K562 (cell line): Measurements from ENCODE around the gene ZNF296.

ENCODE experiments used
- CBFB ChIP-seq: sonication (generic); formaldehyde crosslinking; IDR thresholded peaks from 2 replicates; pipeline ENCODE4 v1.4.0; 2020; ENCODE audit warnings: mild to moderate bottlenecking, missing genetic modification reagents
- EP300 ChIP-seq: IDR thresholded peaks from 2 replicates; pipeline ENCODE4 v1.6.1; 2012; ENCODE audit warnings: low read length, improper control_type of control experiment
- FOXK1 ChIP-seq: sonication (generic); formaldehyde crosslinking; IDR thresholded peaks from 2 replicates; pipeline ENCODE4 v1.8.0; 2022; ENCODE audit warnings: missing genetic modification reagents, mild to moderate bottlenecking, borderline replicate concordance
- HDAC6 ChIP-seq: IDR thresholded peaks from 2 replicates; pipeline ENCODE4 v1.6.1; 2012; ENCODE audit warnings: low read depth, mild to moderate bottlenecking, control low read depth, inconsistent platforms, low read length, moderate library complexity
- NR2C1 ChIP-seq, 2 experiments: fragments of 450-650 bp; IDR thresholded peaks; 2 replicates each; pipeline ENCODE4 v1.6.1; 2017; ENCODE audit warnings: mild to moderate bottlenecking in 2 of 2, antibody characterized with exemption in 1 of 2, inconsistent platforms in 1 of 2, missing compliant biosample characterization in 1 of 2, missing genetic modification characterization in 1 of 2
- ZFP36 ChIP-seq: fragments of 150-350 bp; IDR thresholded peaks from 2 replicates; pipeline ENCODE4 v1.6.1; 2018; ENCODE audit warnings: low read length, low read depth; ENCODE audit not compliant: partially characterized antibody
- ZNF384 ChIP-seq: IDR thresholded peaks from 2 replicates; pipeline ENCODE4 v1.6.1; 2012; ENCODE audit warnings: low read depth, low read length, improper control_type of control experiment
- TF ChIP-seq, protein P1 (sequence below): fragments of 250-450 bp; sonication (Bioruptor Pico); IDR thresholded peaks from 2 replicates; pipeline ENCODE4 v1.8.0; 2021; ENCODE audit warnings: moderate library complexity, mild to moderate bottlenecking, inconsistent platforms
- TF ChIP-seq, protein P2 (sequence below), 3 experiments: IDR thresholded peaks in 2 of 3; conservative IDR thresholded peaks in 1 of 3; 2 replicates each; pipeline ENCODE4 v1.5.1; 2011 to 2012; ENCODE audit warnings: low read length in 3 of 3, mild to moderate bottlenecking in 3 of 3, control low read depth in 2 of 3, improper control_type of control experiment in 1 of 3, inconsistent platforms in 1 of 3, low read depth in 1 of 3, mixed read lengths in 1 of 3, moderate library complexity in 1 of 3; ENCODE audit not compliant: insufficient read depth in 2 of 3

- no peak for TF ChIP-seq NR2C1 (IDR thresholded peaks at IDR 0.05)
- TF ChIP-seq NR2C1 (tag; IDR thresholded peaks at IDR 0.05) = no peak
- TF ChIP-seq, protein P1, sequence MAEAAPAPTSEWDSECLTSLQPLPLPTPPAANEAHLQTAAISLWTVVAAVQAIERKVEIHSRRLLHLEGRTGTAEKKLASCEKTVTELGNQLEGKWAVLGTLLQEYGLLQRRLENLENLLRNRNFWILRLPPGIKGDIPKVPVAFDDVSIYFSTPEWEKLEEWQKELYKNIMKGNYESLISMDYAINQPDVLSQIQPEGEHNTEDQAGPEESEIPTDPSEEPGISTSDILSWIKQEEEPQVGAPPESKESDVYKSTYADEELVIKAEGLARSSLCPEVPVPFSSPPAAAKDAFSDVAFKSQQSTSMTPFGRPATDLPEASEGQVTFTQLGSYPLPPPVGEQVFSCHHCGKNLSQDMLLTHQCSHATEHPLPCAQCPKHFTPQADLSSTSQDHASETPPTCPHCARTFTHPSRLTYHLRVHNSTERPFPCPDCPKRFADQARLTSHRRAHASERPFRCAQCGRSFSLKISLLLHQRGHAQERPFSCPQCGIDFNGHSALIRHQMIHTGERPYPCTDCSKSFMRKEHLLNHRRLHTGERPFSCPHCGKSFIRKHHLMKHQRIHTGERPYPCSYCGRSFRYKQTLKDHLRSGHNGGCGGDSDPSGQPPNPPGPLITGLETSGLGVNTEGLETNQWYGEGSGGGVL (CRISPR knock-in tag) = no peak
- TF ChIP-seq CBFB (CRISPR knock-in tag) = no peak
- no peak for TF ChIP-seq EP300
- TF ChIP-seq FOXK1 = no peak
- TF ChIP-seq, protein P2, sequence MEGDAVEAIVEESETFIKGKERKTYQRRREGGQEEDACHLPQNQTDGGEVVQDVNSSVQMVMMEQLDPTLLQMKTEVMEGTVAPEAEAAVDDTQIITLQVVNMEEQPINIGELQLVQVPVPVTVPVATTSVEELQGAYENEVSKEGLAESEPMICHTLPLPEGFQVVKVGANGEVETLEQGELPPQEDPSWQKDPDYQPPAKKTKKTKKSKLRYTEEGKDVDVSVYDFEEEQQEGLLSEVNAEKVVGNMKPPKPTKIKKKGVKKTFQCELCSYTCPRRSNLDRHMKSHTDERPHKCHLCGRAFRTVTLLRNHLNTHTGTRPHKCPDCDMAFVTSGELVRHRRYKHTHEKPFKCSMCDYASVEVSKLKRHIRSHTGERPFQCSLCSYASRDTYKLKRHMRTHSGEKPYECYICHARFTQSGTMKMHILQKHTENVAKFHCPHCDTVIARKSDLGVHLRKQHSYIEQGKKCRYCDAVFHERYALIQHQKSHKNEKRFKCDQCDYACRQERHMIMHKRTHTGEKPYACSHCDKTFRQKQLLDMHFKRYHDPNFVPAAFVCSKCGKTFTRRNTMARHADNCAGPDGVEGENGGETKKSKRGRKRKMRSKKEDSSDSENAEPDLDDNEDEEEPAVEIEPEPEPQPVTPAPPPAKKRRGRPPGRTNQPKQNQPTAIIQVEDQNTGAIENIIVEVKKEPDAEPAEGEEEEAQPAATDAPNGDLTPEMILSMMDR (IDR thresholded peaks at IDR 0.05 in 2 of 3, conservative IDR thresholded peaks at IDR 0.05 in 1 of 3; ENCODE audit: insufficient read depth in 2 of 3, low read depth in 1 of 3, low read length in 3 of 3) = no peak
- TF ChIP-seq ZFP36 = no peak
- TF ChIP-seq ZNF384 = no peak
- no peak for TF ChIP-seq HDAC6
These were observed 1.5 kb downstream of the ZNF296 start for GRCh38 chr19:45074744-45075300.
